Raji (cell line): ENCODE results near the gene SPECC1.

ENCODE experiments used
- POLR2A ChIP-seq: IDR thresholded peaks from 2 replicates; pipeline ENCODE4 v1.6.1; 2011; ENCODE audit warnings: low read depth, low read length, control low read depth; ENCODE audit not compliant: insufficient read depth

The SPECC1 gene

GRCh38 chr17:20095336-20096080, 86.3 kb downstream of the SPECC1 start:
- TF ChIP-seq POLR2A = no peak

GRCh38 chr17:20096430-20096829, 87.3 kb downstream of the SPECC1 start:
- no peak for TF ChIP-seq POLR2A

DNA sequence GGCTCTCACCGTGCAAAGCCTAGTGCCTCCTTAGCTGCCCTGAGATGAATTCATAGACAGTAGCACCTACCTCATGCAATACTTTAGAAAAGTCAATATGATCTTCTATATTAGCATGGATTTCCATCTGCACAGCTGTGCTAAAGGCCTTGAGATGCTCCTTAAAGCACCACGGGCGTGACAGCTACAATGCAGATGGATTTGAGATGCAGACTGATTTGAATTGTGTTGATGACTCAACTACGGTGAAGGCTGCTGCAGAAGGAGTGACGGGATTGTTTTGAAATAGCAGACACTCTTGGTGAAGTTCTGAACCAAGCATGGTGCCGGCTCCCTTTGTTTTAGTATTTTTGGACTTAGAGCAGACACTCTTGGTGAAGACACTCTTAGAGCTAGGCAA, 88.2 kb downstream of the SPECC1 start:
- no peak for TF ChIP-seq POLR2A

DNA sequence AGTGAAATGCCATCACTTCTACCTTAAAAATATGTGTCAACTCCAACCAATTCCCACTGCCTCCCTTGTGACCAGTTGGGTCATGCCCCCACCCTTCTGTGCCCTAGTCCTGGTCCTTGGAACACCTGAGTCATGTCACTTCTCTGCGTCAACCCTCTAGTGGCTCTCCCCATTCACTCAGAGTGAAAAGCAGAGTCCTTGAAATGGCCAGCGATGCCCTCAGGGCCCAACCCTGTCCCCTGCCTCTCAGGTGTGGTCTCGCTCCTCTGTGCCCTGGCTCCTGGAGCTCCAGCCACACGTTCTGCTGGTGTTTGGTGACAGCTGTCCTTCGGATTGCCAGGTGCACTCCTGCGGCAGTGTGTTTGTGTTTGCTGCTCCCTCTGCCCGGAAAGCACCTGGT, 89.2 kb downstream of the SPECC1 start:
- TF ChIP-seq POLR2A = no peak

DNA sequence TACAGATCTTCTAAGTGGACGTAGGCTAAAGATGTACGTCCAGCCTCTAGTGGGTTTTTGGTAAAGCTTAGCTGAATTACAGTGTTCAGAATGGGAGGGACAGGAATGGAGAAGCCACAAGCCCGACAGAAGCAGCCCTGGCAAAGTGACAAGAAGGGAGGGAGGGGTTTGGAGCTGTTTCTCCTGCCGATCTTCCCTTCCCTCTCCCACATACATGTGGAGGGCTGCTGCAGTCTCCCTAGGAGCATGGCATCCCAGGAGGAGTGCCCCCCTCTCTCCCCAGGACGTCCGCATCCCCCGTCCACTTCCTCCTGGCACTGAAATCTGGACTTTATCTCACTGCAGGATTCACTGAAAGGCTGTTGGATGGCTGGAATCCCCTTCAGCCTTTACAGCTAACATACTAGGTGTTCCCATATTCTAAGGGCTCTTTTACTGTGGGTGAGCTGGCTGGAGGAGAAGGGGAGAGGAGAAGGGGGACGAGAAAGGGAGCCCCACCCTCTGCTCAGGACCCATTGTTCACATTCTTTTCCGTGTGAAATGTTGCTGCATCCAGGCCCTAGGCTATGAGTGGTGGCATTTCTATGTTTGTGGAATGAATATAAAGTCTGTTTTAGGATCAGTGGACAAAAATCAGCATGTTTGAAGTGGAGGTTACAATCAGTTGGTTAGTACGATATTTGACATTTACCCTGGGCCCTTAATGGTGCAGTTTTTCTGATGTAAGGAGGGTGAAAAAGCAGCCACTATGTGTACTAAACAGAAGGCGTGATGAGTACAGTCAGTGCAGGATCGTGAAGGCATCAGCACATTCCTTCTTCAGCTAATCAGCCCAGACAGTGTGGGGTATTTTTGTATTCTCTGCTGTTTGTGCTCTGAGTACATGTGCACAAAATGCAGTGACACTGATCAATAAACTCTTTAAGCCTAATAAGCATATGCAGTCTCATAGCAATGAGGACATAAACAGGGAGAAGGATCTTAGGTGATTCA, 94.6 kb downstream of the SPECC1 start:
- TF ChIP-seq POLR2A = no peak

GRCh38 chr17:20105539-20106280, 96.6 kb downstream of the SPECC1 start:
- TF ChIP-seq POLR2A = no peak

- TF ChIP-seq POLR2A = no peak
Measured at GRCh38 chr17:20109076-20109475, 99.9 kb downstream of the SPECC1 start.

GRCh38 chr17:20111538-20111937, 102.4 kb downstream of the SPECC1 start:
- no peak for TF ChIP-seq POLR2A

GRCh38 chr17:20114466-20114865, 105.3 kb downstream of the SPECC1 start:
- no peak for TF ChIP-seq POLR2A

GRCh38 chr17:20116683-20117309, 107.6 kb downstream of the SPECC1 start:
- TF ChIP-seq POLR2A = no peak

DNA sequence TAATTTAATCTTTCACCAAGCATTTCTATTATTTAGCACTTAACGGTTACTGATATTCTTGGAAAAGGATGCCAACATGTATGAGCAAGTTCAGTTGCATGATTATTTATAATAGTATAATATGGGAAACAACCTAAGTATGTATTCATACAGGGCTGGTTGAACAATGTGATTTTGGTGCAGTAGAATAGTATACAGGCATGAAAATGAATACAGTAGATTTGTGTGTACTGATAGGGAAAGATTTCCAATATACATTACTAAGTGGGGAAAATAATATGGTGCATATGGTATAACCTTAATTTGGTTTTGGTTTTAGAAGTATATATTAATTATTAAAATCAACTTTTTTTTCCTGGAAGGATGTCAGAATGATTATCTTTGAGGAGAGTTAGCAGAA, 109.1 kb downstream of the SPECC1 start:
- no peak for TF ChIP-seq POLR2A

DNA sequence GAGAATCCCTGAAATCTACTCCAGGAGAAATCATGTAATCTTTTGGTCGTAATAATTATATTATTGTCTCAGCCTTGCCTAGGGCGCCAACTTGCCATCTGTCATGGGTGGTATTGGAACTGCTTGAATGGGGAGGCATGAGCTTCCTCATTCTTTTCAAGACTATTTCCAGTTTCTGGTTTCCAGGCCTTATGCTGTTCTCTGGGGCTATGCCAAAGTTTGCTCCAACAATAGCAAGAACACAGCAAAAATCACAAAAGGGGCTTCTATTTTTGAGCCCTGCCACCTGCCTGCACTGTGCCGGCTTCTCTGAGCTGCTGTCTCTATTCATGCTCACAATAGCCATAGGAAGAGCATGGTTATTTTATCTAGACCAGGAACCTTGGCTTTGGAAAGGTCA, 111.7 kb downstream of the SPECC1 start:
- TF ChIP-seq POLR2A = no peak

DNA sequence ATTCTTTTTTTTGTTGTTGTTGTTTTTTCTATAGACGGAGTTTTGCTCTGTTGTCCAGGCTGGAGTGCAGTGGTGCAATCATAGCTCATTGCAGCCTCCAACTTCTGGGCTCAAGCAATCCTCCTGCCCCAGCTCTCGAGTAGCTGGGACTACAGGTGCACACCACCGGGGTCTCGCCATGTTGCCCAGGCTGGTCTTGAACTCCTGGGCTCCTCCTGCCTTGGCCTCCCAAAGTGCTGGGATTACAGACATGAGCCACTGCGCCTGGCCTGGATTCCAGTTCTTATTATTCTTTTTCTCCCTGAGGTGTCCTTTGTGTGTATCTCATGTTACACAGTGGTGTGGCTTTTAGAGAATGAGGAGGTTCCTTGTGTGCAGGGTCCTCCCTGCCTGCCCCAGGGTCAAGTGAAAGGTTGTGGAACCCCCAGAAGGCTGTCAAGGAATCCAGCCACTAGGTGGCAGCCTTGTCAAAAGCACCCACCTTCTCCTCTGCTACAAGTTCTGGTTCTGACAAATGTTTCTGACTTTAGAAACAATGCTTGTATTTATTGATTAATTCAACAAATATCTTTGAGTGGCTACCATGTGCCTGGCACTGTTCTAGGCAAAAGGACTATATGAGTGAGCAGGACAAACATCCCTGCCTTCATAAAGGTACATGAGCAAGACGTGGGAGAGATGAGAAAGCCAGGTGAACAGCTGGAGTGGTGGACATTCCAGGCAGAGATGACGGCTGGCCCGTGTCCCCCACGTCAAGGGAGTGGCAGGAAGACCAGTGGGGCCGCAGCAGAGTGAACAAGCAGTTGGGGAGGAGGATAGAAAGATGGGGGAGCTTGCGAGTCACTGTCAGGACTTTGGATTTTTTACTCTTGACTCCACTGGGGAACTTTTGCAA, 112.4 kb downstream of the SPECC1 start:
- no peak for TF ChIP-seq POLR2A
